ENCODE data around the gene ATXN7L1.

The ATXN7L1 gene, protein sequence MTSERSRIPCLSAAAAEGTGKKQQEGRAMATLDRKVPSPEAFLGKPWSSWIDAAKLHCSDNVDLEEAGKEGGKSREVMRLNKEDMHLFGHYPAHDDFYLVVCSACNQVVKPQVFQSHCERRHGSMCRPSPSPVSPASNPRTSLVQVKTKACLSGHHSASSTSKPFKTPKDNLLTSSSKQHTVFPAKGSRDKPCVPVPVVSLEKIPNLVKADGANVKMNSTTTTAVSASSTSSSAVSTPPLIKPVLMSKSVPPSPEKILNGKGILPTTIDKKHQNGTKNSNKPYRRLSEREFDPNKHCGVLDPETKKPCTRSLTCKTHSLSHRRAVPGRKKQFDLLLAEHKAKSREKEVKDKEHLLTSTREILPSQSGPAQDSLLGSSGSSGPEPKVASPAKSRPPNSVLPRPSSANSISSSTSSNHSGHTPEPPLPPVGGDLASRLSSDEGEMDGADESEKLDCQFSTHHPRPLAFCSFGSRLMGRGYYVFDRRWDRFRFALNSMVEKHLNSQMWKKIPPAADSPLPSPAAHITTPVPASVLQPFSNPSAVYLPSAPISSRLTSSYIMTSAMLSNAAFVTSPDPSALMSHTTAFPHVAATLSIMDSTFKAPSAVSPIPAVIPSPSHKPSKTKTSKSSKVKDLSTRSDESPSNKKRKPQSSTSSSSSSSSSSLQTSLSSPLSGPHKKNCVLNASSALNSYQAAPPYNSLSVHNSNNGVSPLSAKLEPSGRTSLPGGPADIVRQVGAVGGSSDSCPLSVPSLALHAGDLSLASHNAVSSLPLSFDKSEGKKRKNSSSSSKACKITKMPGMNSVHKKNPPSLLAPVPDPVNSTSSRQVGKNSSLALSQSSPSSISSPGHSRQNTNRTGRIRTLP

DNA sequence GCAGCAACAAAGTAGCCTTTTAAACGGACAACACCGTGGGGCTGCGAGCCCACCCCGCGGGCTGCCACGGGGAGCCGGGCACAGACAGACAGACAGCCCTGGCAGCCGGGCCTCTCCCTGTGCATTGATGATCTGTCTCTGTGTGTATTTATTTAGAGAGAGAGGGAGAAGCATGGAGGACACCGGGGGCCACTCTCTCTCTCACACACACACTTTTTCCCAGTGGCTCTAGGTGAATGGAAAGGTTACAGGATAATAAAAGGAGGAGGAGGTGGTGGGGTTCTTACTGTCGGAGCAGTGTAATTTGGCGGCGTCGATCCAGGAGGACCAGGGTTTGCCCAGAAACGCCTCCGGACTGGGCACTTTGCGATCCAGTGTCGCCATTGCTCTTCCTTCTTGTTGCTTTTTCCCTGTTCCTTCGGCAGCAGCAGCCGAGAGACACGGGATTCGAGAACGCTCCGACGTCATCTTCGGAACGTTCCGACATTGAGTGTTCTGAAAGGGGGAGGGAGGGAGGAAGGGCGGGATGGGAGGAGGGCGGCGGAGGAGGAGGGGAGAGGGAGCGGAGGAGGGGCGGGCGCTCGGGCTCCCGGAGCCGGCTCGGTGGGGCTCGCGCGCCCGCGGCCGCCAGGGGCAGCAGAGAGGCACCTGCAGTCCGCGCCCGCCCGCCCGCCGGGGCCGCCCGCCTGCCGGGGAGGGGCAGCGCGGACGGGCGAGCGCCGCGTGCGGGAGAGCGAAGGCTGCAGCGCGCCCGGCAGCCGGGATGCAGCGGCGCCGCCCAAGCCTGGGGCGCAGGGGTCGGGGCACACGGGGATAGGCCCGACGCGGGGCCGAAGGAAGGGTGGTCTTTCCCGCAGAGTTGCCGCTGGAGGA, at the start of gene ATXN7L1:
ATXN7L1 (minus strand) TSS at position 509 of the 873 bp plus-strand sequence; CDS start at position 468, 41 bp downstream.
- DNase-seq (ENCODE audit: low spot score), result peak; percentile 98

DNA sequence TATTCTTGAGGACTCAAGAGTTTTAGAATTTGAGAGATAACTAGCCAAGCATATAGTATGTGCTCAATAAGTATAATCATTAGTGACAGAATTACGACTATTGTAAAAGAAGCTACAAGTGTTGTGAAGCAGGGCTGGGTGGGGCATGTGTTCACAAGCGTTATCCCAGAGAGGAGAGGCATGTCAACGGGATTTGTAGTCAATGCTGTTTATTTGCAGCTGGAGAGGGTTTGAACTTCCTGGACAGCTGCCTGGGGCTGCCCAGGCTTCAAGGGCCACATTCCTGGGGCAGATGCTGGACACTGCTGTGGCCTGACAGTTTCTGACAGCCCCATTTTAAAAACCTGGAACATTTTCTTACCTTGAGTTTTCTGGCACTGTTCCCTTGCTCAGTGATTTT, 49.7 kb upstream of the ATXN7L1 start:
- DNase-seq (ENCODE audit: low spot score), result no peak

GRCh38 chr7:105924945-105925344, 48.5 kb upstream of the ATXN7L1 start:
- no peak for DNase-seq (ENCODE audit: low spot score)

DNA sequence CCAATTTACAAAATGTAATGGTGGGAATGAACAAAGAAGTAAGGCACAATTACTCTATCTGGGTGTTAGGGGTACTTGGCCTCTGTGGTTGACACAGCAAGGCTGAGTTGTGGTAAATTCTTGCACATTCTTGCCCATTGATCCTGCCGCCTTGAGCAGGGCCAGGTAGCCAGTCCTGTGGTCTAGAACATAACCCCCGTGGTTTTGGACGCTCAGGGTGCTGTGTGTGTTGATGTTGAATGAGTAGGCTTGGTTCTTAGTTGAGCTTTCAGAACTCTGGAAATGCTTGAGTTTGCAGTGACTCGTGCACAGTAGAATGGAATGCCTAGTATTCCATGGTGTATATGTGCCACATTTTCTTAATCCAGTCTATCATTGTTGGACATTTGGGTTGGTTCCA, 44.4 kb upstream of the ATXN7L1 start:
- DNase-seq (ENCODE audit: low spot score), result no peak

DNA sequence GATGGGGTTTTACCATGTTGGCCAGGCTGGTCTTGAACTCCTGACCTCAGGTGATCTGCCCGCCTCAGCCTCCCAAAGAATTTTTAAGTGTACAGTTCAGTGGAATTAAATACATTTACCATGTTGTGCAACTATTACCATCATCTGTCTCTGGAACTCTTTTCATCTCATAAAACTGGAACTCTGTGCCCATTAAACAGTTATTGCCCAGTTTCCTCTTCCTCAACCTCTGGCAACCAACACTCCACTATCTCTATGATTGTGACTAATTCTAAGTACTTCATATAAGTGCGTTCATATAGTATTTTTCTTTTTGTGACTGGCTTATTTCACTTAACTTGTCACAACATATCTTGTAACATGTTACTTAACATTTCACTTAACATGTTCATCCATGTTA, 41.3 kb upstream of the ATXN7L1 start:
- no peak for DNase-seq (ENCODE audit: low spot score)

DNA sequence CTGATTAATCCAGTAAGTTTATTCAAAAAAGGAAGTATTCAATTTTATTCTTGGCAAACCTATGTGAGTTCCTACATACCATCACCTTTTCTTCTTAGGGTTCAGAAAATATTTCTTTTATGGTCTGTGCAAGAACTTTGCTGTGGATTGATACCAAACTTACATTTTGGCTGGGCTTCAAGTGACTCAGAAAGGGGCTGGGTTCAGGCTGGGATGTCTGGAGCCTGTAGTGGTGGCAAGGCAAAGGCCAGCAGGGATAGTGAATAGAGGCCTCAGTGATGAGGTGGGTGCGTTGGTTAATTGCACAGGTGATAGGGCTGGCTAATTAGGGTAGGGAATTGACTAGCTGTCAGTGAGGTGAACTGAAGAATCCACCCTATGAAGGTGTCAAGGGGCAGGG, 40.2 kb upstream of the ATXN7L1 start:
- DNase-seq (ENCODE audit: low spot score), result no peak

GRCh38 chr7:105913947-105914346, 37.5 kb upstream of the ATXN7L1 start:
- no peak for DNase-seq (ENCODE audit: low spot score)

DNA sequence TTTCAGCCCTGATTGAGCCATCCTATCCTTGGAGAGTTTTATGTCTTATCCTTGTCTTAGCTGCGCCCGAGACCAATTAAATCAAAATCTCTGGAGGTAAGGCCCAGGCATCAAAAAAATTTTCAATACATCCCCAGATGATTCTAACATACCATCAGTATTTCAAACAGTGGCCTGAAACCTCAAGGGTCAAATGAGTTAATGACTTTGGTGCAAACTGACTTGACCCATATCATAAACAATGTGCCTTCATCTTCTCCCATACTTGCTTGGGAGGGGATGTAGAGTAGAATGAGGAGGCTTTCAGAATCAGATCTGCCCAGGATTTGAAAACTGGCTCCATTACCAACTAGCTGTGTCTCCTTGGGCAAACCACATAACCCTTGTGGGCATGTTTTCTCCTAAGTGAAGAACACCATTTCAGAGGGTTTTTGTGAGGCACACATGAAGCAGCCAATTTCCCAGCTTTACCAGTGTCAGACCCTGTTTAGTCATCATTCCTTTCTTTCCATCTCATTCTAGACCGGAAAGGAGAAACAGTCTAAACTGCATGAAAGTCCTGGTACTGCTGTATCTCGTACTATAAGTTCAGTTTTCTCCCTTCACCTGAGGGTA, 35.7 kb upstream of the ATXN7L1 start:
- no peak for DNase-seq (ENCODE audit: low spot score)

- DNase-seq (ENCODE audit: low spot score), result no peak
Observed at GRCh38 chr7:105910172-105910571, 33.8 kb upstream of the ATXN7L1 start.

- no peak for DNase-seq (ENCODE audit: low spot score)
Observed at GRCh38 chr7:105909742-105910141, 33.3 kb upstream of the ATXN7L1 start.

DNA sequence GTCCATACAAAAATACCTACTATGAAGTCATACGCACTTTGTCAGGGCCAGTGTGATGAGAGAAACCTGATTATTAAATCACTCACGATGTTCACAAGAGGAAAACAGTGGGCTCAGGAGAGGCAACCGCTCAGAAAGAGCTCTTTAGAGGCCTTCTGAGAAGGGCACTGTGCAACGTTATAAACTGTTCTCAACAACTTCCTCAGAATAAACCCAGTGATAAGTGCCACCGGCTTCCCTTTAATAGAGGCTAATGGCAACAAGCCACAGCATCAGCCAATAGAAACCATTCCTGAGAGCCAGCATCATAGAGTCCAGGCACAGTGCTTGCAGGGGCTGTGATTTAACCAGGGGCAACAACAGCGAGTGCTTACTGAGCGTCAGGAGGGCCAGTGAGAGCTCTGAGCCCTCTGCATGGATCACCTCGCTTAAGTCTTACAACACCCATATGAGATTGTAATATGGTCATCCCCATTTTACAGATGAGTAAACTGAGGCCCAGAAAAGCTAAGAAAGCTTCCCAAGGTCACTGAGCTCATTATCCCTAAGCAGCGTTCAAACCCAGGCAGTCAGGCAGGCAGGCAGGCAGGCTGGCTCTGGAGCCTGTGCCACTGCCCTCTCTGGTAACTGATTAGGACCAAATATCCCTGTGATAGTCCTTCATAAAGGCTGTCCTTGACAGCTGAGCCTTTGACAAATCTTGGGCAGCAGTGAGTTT, 30.9 kb upstream of the ATXN7L1 start:
- no peak for DNase-seq (ENCODE audit: low spot score)

GRCh38 chr7:105906695-105907094, 30.3 kb upstream of the ATXN7L1 start:
- no peak for DNase-seq (ENCODE audit: low spot score)

DNA sequence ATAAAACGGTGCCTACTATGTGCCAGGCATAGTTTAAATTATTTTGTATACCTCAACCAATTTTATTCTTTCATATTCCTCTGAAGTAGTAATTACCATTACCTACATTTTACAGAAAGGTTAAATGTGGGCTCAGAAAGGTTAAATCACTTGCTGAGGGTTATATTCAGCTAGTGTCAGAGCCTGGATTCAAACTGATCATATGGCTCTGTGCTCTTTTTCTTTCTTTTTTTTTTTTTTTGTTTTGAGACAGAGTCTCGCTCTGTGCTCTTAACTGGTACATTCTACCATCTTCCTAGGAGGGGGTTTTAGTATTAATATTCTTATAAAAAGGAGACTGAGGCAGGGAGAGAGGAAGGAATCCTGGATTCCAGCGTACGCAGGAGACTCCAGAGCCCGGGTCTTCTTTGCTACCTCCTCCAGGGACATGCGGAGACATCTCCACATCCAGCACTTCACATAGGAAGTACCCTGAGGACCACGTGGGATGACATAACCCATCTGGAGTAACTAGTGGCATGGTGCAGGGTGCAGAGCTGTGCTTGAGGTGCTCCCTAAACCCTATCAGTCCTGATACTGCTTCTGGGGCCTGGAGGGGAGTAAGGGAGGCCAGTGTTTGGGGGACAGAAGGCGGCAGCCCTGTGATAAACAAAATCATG, 29.6 kb upstream of the ATXN7L1 start:
- DNase-seq (ENCODE audit: low spot score), result no peak

GRCh38 chr7:105905209-105905909, 29.0 kb upstream of the ATXN7L1 start:
- DNase-seq (ENCODE audit: low spot score), result no peak

- no peak for DNase-seq (ENCODE audit: low spot score)
Observed at GRCh38 chr7:105904064-105904463, 27.7 kb upstream of the ATXN7L1 start.

- DNase-seq (ENCODE audit: low spot score), result no peak
Observed at GRCh38 chr7:105902325-105902911, 26.0 kb upstream of the ATXN7L1 start.

DNA sequence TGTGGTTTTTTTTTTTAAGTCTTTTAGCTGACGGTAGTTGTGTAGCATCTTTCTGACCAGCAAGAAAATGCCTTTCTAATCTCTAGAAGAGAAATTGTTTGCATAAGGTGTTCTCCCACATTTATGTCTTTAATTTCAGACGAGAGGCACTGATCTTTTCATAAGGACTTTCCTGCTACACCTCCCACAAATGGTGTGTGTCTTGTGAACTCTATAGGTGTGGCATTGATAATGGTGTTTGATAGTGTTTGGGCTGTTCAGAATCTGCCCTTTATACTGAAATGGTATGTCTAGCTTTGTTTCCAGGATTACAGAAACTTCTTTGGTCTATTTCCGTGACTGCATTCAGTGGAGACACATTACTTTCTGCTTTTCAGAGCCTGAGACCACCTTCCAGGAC, 21.6 kb upstream of the ATXN7L1 start:
- no peak for DNase-seq (ENCODE audit: low spot score)

GRCh38 chr7:105896407-105896911, 20.1 kb upstream of the ATXN7L1 start:
- DNase-seq (ENCODE audit: low spot score), result peak; percentile 58

DNA sequence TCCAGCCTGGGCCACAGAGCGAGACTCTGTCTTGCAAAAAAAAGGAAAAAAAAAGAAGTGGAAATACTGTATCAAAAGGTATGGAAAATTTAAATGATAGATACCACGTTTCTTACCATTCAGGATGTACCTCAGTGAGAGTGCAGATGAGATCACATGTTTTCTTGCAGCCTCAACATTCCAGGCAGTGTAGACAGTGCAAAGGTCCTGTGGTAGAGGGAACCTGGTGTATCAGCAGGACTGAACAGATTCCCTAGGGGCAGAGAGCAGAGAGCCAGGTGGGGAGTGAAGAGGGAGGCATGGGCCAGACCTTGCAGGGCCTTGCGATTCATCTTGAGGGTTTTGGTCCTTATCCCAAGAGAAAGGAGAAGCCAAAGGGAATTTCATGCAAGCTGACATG, 17.7 kb upstream of the ATXN7L1 start:
- no peak for DNase-seq (ENCODE audit: low spot score)
